DOHH2 (cell line): ENCODE results near the gene WNT2.

Experiments
- H3F3A ChIP-seq: fragments of 200-600 bp; sonication (generic), shearing (Covaris generic); 2 replicates; pipeline ENCODE4 v1.6.0; 2016; ENCODE audit warnings: antibody characterized with exemption, mild to moderate bottlenecking; ENCODE audit not compliant: control insufficient read depth, insufficient read depth
- H3K27ac ChIP-seq: fragments of 200-600 bp; sonication (generic); 2 replicates; pipeline ENCODE4 v1.5.1; 2014; ENCODE audit warnings: low read depth, mild to moderate bottlenecking, low read length, moderate library complexity
- H3K27me3 ChIP-seq: fragments of 200-600 bp; sonication (generic); 2 replicates; pipeline ENCODE4 v1.6.1; 2014; ENCODE audit warnings: mild to moderate bottlenecking, low read length, mixed read lengths; ENCODE audit not compliant: control insufficient read depth
- H3K36me3 ChIP-seq: fragments of 200-600 bp; sonication (generic); 2 replicates; pipeline ENCODE4 v1.6.1; 2014; ENCODE audit warnings: mild to moderate bottlenecking, low read length, moderate library complexity, mixed read lengths; ENCODE audit not compliant: control insufficient read depth
- H3K4me1 ChIP-seq: fragments of 200-600 bp; sonication (generic); 2 replicates; pipeline ENCODE4 v1.6.1; 2014; ENCODE audit warnings: mild to moderate bottlenecking, low read length, mixed read lengths; ENCODE audit not compliant: control insufficient read depth
- H3K4me2 ChIP-seq: fragments of 200-600 bp; sonication (generic); 2 replicates; pipeline ENCODE4 v1.6.0; 2014; ENCODE audit warnings: mild to moderate bottlenecking, low read length, moderate library complexity
- H3K4me3 ChIP-seq: fragments of 200-600 bp; sonication (generic); 2 replicates; pipeline ENCODE4 v1.5.1; 2014; ENCODE audit warnings: mild to moderate bottlenecking, low read length, mixed read lengths
- H3K79me2 ChIP-seq: fragments of 200-600 bp; sonication (generic); 2 replicates; pipeline ENCODE4 v1.6.1; 2014; ENCODE audit warnings: mild to moderate bottlenecking, low read length, mixed read lengths; ENCODE audit not compliant: control insufficient read depth
- H3K9me2 ChIP-seq: fragments of 200-600 bp; sonication (generic); replicated peaks from 2 replicates; pipeline ENCODE4 v1.6.1; 2014; ENCODE audit warnings: mild to moderate bottlenecking, low read length, mixed read lengths; ENCODE audit not compliant: control insufficient read depth
- H3K9me3 ChIP-seq: fragments of 200-600 bp; sonication (generic); 2 replicates; pipeline ENCODE4 v1.6.1; 2014; ENCODE audit warnings: antibody characterized with exemption, low read length, mixed read lengths; ENCODE audit not compliant: control insufficient read depth, insufficient read depth
- H4K20me1 ChIP-seq: fragments of 200-600 bp; sonication (generic); 2 replicates; pipeline ENCODE4 v1.6.0; 2014; ENCODE audit warnings: low read depth, mild to moderate bottlenecking, antibody characterized with exemption, low read length, moderate library complexity; ENCODE audit not compliant: control insufficient read depth, insufficient read depth
- EZH2phosphoT487 ChIP-seq: fragments of 200-600 bp; sonication (generic); IDR thresholded peaks from 2 replicates; pipeline ENCODE4 v1.6.1; 2017; ENCODE audit warnings: borderline replicate concordance, mild to moderate bottlenecking, antibody characterized with exemption, low read length, moderate library complexity, mixed read lengths
- TF ChIP-seq, protein P1 (sequence below): fragments of 200-600 bp; sonication (generic); IDR thresholded peaks from one replicate; pipeline ENCODE4 v1.5.1; 2014; ENCODE audit warnings: antibody characterized with exemption, mild to moderate bottlenecking, low read depth, low read length; ENCODE audit not compliant: poor library complexity, severe bottlenecking

Gene WNT2

DNA sequence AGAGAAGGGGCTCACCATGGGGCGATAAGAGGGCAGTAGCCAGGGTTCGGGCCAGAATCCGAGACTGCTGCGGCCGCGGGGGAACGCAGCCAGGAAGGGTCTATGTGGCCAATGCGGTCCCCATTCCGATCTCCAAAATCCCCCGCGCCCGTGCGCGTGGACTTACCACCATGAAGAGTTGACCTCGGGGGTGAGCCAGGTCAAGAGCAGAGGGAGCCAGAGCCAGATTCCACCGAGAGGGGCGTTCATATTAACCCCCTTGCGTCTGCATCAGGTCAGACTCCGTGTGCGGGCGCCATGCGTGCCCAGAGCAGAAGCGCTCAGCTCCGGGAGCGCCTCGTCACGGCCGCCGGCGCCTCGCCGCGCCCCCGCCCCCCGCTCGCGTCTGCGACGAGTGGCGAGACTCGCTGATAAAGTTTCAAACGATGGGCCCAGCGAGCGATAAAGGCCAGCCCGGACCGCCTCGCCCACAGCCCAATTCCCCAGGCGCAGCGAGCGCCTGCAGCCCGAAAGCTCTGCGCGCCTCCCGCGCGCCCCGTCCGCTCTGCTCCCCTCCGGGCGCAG is at the start of gene WNT2:
Gene WNT2 (minus strand): TSS at position 318 of the 564 bp plus-strand sequence. CDS start 69 bp downstream, at position 249.
- no peak within 1 kb of the TSS for H3K4me3 ChIP-seq
- H3F3A ChIP-seq, result no peaks in the 10 kb centered on the region
- H3K4me1 ChIP-seq, result no peaks in the 10 kb centered on the region
- peaks cover 20% of the 10 kb centered on the region; the same call in 1 of the 2 replicates for H3K9me3 ChIP-seq
- no peak for TF ChIP-seq EZH2phosphoT487
- TF ChIP-seq, protein P1, sequence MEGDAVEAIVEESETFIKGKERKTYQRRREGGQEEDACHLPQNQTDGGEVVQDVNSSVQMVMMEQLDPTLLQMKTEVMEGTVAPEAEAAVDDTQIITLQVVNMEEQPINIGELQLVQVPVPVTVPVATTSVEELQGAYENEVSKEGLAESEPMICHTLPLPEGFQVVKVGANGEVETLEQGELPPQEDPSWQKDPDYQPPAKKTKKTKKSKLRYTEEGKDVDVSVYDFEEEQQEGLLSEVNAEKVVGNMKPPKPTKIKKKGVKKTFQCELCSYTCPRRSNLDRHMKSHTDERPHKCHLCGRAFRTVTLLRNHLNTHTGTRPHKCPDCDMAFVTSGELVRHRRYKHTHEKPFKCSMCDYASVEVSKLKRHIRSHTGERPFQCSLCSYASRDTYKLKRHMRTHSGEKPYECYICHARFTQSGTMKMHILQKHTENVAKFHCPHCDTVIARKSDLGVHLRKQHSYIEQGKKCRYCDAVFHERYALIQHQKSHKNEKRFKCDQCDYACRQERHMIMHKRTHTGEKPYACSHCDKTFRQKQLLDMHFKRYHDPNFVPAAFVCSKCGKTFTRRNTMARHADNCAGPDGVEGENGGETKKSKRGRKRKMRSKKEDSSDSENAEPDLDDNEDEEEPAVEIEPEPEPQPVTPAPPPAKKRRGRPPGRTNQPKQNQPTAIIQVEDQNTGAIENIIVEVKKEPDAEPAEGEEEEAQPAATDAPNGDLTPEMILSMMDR, result no peak
- H3K27me3 ChIP-seq, result peaks cover 19% of the 10 kb centered on the region
- H3K27ac ChIP-seq, result no peak within 1 kb of the TSS
- H3K9me2 ChIP-seq, result no peaks in the 10 kb centered on the region
- no peaks in the 10 kb centered on the region for H3K79me2 ChIP-seq
- H3K4me2 ChIP-seq, result no peak within 1 kb of the TSS
- no peaks in the 10 kb centered on the region for H4K20me1 ChIP-seq
- no peaks in the 10 kb centered on the region for H3K36me3 ChIP-seq

DNA sequence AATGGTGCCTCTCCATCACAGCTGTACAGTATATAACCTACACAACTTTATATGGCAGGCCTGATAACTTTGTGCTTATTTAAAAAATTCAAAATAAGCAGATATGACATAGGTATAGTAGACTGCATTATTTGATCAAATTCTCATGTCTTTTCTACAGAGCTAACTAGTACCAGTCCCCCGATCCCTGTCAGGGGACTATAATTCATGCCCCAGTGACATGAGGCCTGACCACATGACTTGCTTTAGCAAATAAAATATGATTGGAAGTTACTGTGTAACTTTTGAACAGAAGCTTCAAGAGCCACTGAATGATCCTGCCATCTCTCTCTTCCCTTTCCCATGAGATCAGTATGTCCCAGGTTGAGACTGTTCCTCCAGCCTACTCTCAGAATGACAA is 49.2 kb upstream of the WNT2 start:
- Histone ChIP-seq H3K4me3 (no peak overlapping the region), H3K9me3 (no peaks in the 10 kb centered on the region), H3K27me3 (no peaks in the 10 kb centered on the region; the same call in 1 of the 2 replicates), H4K20me1 (no peaks in the 10 kb centered on the region), H3K27ac (no peak overlapping the region), H3K36me3 (no peaks in the 10 kb centered on the region), H3F3A (no peaks in the 10 kb centered on the region), H3K9me2 (no peaks in the 10 kb centered on the region), H3K79me2 (no peaks in the 10 kb centered on the region), H3K4me2 (no peak overlapping the region), H3K4me1 (no peaks in the 10 kb centered on the region)
- TF ChIP-seq EZH2phosphoT487, result no peak
- TF ChIP-seq, protein P1, result no peak

DNA sequence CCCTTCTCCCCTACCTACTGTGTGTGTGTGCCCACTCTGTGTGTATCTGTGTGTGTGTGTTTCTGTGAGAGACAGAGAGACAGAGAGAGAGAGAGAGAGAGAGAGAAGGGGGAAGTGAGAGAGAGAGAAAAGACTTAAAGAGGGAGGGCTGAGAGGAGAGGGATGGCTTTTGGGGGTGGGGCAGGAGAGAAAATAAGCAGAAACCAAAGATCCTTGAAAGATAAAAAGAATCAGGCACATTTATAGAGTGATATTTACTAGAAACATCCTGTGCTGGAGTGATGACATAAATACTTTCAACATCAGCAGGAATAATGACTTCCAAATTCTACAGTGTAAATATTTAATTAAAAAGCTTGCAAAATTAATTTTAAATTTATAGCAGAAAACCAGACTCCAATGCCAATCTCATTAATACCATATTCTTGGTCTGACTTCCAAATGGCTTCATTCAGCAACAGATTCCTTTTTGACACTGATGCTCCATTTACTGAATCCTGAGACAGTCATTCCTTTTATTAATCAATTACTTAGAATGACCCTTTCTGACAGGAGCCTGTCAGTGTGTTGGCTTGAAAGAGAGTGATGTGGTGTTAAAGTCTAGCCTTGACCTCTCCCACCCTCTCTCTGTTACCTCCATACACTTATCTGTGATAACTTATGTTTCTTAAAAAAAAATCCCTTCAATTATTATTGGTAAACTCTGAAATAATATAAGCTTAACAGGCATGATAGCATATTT is 41.7 kb upstream of the WNT2 start:
- H3K9me3 ChIP-seq, result no peaks in the 10 kb centered on the region
- H3K4me3 ChIP-seq, result no peak overlapping the region
- no peak overlapping the region for H3K4me2 ChIP-seq
- no peaks in the 10 kb centered on the region for H3K36me3 ChIP-seq
- TF ChIP-seq EZH2phosphoT487, result no peak
- TF ChIP-seq, protein P1, result no peak
- H3K27ac ChIP-seq, result no peak overlapping the region
- H3K27me3 ChIP-seq, result no peaks in the 10 kb centered on the region; the same call in 1 of the 2 replicates
- H3K79me2 ChIP-seq, result no peaks in the 10 kb centered on the region
- H4K20me1 ChIP-seq, result no peaks in the 10 kb centered on the region
- no peaks in the 10 kb centered on the region for H3K9me2 ChIP-seq
- H3F3A ChIP-seq, result no peaks in the 10 kb centered on the region
- H3K4me1 ChIP-seq, result no peaks in the 10 kb centered on the region
